OCI-LY1 (cell line): ENCODE results near the gene SKA2.
A peak's percentile ranks its signal among the peaks of the same experiment; 100 is the strongest.

ENCODE experiments used
- H2AFZ ChIP-seq: fragments of 200-600 bp; sonication (generic), shearing (Covaris generic); 2 replicates; pipeline ENCODE4 v1.6.0; 2014; ENCODE audit warnings: antibody characterized with exemption, mild to moderate bottlenecking, low read length
- H3F3A ChIP-seq: fragments of 200-600 bp; sonication (generic), shearing (Covaris generic); 2 replicates; pipeline ENCODE4 v1.6.0; 2014; ENCODE audit warnings: mild to moderate bottlenecking, antibody characterized with exemption, low read length, moderate library complexity; ENCODE audit not compliant: insufficient read depth
- H3K27ac ChIP-seq: fragments of 200-600 bp; sonication (generic); 2 replicates; pipeline ENCODE4 v1.5.1; 2014; ENCODE audit warnings: low read length, mixed run types, mild to moderate bottlenecking, low read depth; ENCODE audit not compliant: poor library complexity, severe bottlenecking
- H3K27me3 ChIP-seq: fragments of 200-600 bp; sonication (generic); 2 replicates; pipeline ENCODE4 v1.6.0; 2014; ENCODE audit warnings: antibody characterized with exemption, mild to moderate bottlenecking, low read length, moderate library complexity; ENCODE audit not compliant: insufficient read depth
- H3K36me3 ChIP-seq: fragments of 200-600 bp; sonication (generic); 2 replicates; pipeline ENCODE4 v1.6.1; 2014; ENCODE audit warnings: mild to moderate bottlenecking, antibody characterized with exemption, low read length, moderate library complexity, mixed read lengths; ENCODE audit not compliant: insufficient read depth
- H3K4me1 ChIP-seq: fragments of 200-600 bp; sonication (generic); 2 replicates; pipeline ENCODE4 v1.5.1; 2014; ENCODE audit warnings: mild to moderate bottlenecking, low read length, moderate library complexity; ENCODE audit not compliant: insufficient read depth, severe bottlenecking
- H3K4me2 ChIP-seq: fragments of 200-600 bp; sonication (generic), shearing (Covaris generic); 2 replicates; pipeline ENCODE4 v1.6.1; 2014; ENCODE audit warnings: low read length
- H3K4me3 ChIP-seq: fragments of 200-600 bp; sonication (generic); 2 replicates; pipeline ENCODE4 v1.5.1; 2014; ENCODE audit warnings: low read length, low read depth, mild to moderate bottlenecking, mixed read lengths; ENCODE audit not compliant: poor library complexity, severe bottlenecking
- H3K79me2 ChIP-seq: fragments of 200-600 bp; shearing (Covaris generic); 2 replicates; pipeline ENCODE4 v1.6.1; 2016; ENCODE audit warnings: mixed run types, low read length, mixed read lengths; ENCODE audit not compliant: insufficient read depth
- H3K9ac ChIP-seq: fragments of 200-600 bp; sonication (generic), shearing (Covaris generic); 2 replicates; pipeline ENCODE4 v1.6.1; 2014; ENCODE audit warnings: mild to moderate bottlenecking, low read length, mixed read lengths
- H3K9me2 ChIP-seq: fragments of 200-600 bp; sonication (generic), shearing (Covaris generic); 2 replicates; pipeline ENCODE4 v1.6.1; 2014; ENCODE audit warnings: low read depth, mild to moderate bottlenecking, low read length, mixed read lengths
- H3K9me3 ChIP-seq: fragments of 200-600 bp; shearing (Covaris generic); 2 replicates; pipeline ENCODE4 v1.6.1; 2014; ENCODE audit warnings: low read length, mixed read lengths
- H4K20me1 ChIP-seq: fragments of 200-600 bp; sonication (generic), shearing (Covaris generic); 2 replicates; pipeline ENCODE4 v1.6.0; 2016; ENCODE audit warnings: mild to moderate bottlenecking, low read length; ENCODE audit not compliant: insufficient read depth
- EZH2 ChIP-seq: fragments of 200-600 bp; sonication (generic), shearing (Covaris generic); IDR thresholded peaks from 2 replicates; pipeline ENCODE4 v1.8.0; 2017; ENCODE audit warnings: borderline replicate concordance, mixed run types, mild to moderate bottlenecking, antibody characterized with exemption, low read length, moderate library complexity, mixed read lengths
- TF ChIP-seq, protein P1 (sequence below): fragments of 200-600 bp; sonication (generic), shearing (Covaris generic); IDR thresholded peaks from 2 replicates; pipeline ENCODE4 v1.5.1; 2017; ENCODE audit warnings: mild to moderate bottlenecking, antibody characterized with exemption, low read length, moderate library complexity, mixed read lengths

The SKA2 gene, protein sequence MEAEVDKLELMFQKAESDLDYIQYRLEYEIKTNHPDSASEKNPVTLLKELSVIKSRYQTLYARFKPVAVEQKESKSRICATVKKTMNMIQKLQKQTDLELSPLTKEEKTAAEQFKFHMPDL

DNA sequence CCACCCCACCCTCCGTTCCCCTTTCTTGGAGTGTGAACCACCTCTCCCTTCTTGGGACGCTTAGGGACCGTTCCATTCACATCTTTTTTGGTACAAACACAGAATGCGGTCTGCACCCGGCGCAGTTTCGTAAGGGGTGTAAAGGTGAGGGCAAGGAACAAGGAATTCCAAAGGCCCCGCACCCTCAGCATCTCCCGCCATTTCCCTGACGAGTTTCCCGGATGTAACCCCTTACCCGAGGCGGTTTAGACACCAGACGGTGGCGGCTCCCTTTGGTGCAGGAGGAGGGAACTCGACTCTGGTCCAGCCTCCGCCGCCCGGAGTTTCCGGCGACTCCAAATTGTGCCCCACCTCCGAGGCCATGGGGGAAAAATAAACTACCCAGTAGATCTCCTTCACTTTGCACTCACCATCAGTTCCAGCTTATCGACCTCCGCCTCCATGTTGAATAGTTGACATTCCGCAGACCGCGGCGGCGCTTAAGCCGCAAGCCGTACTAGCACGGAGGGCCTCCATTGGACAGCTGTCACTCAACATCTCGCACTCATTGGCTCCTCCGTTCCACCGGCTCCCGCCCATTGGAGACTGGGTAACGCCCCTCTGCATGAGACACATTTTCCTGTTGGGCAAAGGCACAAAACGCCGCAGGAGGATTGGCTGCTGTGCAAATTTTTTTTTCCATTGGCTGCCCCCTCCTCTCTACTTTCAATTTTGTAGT, at the start of gene SKA2:
TSS of gene SKA2 (minus strand) at position 466 of the 718 bp plus-strand sequence. CDS start at position 443, 23 bp downstream.
- H3K27me3 ChIP-seq = no peaks in the 10 kb centered on the region

DNA sequence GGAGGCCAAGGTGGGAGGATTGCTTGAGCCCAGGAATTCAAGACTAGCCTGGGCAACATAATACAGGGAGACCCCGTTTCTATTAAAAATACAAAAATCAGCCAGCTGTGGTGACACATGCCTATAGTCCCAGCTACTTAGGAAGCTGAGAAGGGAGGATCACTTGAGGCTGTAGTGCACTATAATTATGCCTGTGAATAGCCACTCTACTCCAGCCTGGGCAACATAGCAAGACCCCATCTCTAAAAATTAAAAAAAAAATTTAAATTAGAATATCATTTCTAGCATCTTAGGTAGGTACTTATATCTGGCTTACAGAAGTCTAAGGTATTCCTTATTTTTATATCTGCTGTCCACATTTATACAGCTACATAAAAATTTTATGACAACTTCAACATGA, 47.3 kb upstream of the SKA2 start:
- H3K9ac ChIP-seq = no peak overlapping the region
- no peak overlapping the region for H3K4me2 ChIP-seq
- no peaks in the 10 kb centered on the region for H3K9me2 ChIP-seq

More for the DNA sequence above, at the start of gene SKA2:
- peaks cover 30% of the 10 kb centered on the region; the same call in 1 of the 2 replicates for H3K36me3 ChIP-seq
- H3K27ac ChIP-seq = peak within 1 kb of the TSS; percentile 95
- peak within 1 kb of the TSS; percentile 100 for H3K4me3 ChIP-seq
- H3K9me2 ChIP-seq = no peaks in the 10 kb centered on the region
- TF ChIP-seq EZH2 = no peak
- TF ChIP-seq, protein P1, sequence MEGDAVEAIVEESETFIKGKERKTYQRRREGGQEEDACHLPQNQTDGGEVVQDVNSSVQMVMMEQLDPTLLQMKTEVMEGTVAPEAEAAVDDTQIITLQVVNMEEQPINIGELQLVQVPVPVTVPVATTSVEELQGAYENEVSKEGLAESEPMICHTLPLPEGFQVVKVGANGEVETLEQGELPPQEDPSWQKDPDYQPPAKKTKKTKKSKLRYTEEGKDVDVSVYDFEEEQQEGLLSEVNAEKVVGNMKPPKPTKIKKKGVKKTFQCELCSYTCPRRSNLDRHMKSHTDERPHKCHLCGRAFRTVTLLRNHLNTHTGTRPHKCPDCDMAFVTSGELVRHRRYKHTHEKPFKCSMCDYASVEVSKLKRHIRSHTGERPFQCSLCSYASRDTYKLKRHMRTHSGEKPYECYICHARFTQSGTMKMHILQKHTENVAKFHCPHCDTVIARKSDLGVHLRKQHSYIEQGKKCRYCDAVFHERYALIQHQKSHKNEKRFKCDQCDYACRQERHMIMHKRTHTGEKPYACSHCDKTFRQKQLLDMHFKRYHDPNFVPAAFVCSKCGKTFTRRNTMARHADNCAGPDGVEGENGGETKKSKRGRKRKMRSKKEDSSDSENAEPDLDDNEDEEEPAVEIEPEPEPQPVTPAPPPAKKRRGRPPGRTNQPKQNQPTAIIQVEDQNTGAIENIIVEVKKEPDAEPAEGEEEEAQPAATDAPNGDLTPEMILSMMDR = no peak
- peak within 1 kb of the TSS; percentile 73 for H3K4me2 ChIP-seq
- H3K79me2 ChIP-seq = peaks cover 88% of the 10 kb centered on the region
- no peaks in the 10 kb centered on the region for H4K20me1 ChIP-seq
- H3K9me3 ChIP-seq = no peaks in the 10 kb centered on the region
- H3K9ac ChIP-seq = peak within 1 kb of the TSS; percentile 100
- no peak within 1 kb of the TSS for H2AFZ ChIP-seq
- peaks cover 76% of the 10 kb centered on the region for H3K4me1 ChIP-seq
- H3F3A ChIP-seq = no peaks in the 10 kb centered on the region

DNA sequence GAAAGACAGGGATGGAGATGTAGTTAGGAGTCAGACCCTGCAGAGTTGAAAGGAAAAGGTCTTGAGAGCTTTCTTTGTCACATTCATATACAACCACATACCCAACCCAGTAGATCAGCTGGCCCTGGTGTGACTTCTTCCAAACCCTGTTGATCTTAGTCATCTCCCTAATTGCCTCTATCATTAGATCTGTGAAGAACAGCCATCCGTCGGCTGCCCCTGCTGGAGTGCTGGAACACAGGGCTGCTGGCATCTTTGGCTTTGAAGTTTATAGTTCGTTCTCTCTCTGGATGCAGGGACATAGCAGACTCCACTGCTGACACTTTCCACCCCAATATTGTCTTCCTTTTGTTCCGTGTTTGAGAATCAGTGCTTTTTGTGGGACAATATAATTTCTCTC, 44.4 kb upstream of the SKA2 start:
- peaks cover 80% of the 10 kb centered on the region for H3K36me3 ChIP-seq

More for the DNA sequence above, 47.3 kb upstream of the SKA2 start:
- H3K27ac ChIP-seq = no peak overlapping the region
- no peaks in the 10 kb centered on the region for H3K9me3 ChIP-seq
- no peaks in the 10 kb centered on the region for H4K20me1 ChIP-seq
- H3K4me1 ChIP-seq = no peaks in the 10 kb centered on the region
- no peaks in the 10 kb centered on the region for H3K79me2 ChIP-seq
- no peaks in the 10 kb centered on the region for H3F3A ChIP-seq
- peaks cover 52% of the 10 kb centered on the region for H3K36me3 ChIP-seq
- no peak overlapping the region for H2AFZ ChIP-seq
- no peaks in the 10 kb centered on the region for H3K27me3 ChIP-seq
- TF ChIP-seq, protein P1 = no peak
- no peak for TF ChIP-seq EZH2
- H3K4me3 ChIP-seq = no peak overlapping the region

More for the DNA sequence above, 44.4 kb upstream of the SKA2 start:
- Histone ChIP-seq H3K4me2 (no peak overlapping the region), H3K4me1 (no peaks in the 10 kb centered on the region), H3K9me3 (no peaks in the 10 kb centered on the region), H3K79me2 (no peaks in the 10 kb centered on the region), H3F3A (no peaks in the 10 kb centered on the region), H4K20me1 (no peaks in the 10 kb centered on the region), H2AFZ (no peak overlapping the region), H3K27ac (no peak overlapping the region), H3K9me2 (no peaks in the 10 kb centered on the region), H3K4me3 (no peak overlapping the region), H3K9ac (no peak overlapping the region), H3K27me3 (no peaks in the 10 kb centered on the region)
- TF ChIP-seq, protein P1 = no peak
